HG03045 (cell line): ENCODE measurements around the gene ABCB6.

Experiments
- ATAC-seq: cut with Tn5 transposase; IDR thresholded peaks from one replicate; pipeline ENCODE4 v1.9.1; 2021; ENCODE audit warnings: mild to moderate bottlenecking, moderate library complexity; ENCODE audit not compliant: unreplicated experiment

ABCB6 gene

DNA sequence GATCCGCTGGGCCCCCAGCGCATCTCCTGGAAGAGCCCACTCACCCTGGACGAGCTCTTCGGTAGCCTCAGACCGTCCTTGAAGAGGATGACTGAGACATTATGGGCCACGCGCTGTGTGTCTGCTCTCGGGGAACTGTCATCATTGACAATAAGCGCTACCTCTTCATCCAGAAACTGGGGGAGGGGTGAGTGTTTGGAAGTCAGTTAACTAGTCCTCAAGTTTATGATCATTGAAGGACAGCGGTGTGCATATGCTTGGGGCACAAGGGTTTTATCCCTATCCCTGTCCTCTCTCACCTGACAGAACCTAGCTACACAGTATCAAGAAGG is 27.1 kb upstream of the ABCB6 start:
- ATAC-seq = no peak

DNA sequence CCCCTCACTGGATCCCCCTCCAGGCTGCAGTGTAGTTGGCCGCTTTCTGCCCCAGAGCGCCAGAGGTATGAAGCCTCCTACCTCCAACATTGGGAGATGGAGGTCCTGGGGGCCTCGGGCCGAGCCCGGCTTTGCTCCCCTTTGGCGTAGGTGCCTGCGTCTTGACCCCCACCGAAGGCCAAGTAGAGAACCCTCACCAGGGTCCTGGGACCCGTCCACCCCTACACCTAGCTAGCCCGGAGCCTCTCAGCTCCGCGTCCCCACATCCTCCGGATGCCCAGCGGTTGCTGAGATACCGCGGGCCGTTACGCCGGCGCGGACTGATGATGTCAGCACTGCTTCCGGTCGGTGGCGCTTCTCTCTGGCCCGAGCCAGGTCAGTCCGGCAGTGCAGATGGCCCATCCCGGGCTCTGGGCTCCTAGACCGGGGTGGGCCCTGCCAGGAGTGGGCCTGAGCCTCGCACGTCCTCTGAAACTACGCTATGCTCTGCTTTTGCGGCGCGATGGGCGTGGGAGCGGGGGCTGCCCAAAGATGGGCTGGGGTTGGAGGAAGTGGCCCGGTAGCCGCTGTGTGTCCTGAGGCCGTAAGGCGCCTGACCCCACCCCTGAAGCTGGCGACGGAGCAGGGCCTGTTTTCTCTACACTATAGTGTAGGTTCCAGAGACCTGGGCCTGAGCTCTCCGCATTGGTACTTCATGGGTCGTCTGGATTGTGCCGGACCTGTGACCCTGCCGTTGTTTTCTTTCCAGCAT is 26.6 kb upstream of the ABCB6 start, which contains the start of the genes GLB1L and STK16:
TSS of gene GLB1L (minus strand) at position 297 of the 751 bp plus-strand sequence. CDS start 1,871 bp downstream, outside the sequence.
TSS of gene STK16 (plus strand) at position 332 of the 751 bp plus-strand sequence. CDS start 521 bp downstream, outside the sequence.
- peak; percentile 74 for ATAC-seq

DNA sequence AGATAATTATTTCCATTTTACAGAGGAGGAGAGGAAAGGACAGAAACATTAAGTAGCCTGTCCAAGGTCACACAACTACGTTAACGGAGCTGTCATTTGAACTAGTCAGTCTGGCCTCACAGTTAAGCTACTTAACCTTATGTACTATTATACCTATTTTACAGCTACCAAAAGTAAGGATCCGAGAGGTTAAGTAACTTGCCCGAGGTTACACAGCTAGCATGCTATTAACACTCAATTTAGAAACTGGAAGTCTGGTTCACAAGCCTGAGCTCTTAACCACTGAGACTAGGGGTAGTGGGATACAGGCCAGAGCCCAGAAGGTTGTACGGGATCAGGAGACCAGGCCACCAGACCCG is 26.0 kb upstream of the ABCB6 start:
- ATAC-seq = no peak

DNA sequence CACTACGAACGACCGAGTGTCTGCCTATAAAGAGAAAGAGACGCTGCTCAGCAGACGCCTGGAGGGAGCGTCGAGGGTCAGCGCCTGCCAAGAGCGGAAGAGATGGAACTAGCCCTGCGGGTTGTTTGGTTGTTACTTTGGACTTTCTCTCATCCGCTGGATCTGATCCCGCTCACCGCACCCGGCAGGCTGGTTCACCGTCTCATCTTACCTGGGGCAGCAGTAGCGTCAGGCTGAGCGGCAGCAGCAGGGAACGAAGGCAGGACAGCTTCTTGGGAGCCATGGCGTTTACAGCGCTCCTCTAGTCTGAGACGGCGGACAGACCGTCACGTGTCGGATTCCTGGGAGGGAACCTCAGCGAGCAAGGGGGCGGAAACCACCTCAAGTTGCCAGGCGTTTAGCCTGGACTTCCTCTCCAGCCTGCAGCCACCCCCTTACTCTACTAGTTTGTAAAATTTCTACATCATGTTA is 24.6 kb upstream of the ABCB6 start:
- no peak for ATAC-seq

DNA sequence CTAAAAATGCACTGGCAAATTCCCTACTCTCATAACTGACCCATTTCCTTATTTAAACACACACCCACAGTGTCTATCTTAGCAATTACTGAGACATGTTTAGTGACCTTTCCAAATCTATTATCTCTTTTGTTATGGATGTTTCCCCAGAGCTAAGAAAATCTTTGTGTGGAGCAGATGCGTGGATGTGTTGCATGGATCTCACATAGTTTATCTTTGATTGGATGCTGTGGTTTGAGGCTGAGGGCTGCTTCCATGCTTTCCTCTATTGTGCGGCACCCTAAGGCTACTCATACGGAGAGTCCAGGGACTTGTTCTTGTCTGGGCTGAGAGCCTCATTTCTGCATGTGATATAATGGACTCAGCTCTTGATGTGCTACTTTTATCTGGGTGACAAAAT is 15.6 kb upstream of the ABCB6 start:
- ATAC-seq = no peak

DNA sequence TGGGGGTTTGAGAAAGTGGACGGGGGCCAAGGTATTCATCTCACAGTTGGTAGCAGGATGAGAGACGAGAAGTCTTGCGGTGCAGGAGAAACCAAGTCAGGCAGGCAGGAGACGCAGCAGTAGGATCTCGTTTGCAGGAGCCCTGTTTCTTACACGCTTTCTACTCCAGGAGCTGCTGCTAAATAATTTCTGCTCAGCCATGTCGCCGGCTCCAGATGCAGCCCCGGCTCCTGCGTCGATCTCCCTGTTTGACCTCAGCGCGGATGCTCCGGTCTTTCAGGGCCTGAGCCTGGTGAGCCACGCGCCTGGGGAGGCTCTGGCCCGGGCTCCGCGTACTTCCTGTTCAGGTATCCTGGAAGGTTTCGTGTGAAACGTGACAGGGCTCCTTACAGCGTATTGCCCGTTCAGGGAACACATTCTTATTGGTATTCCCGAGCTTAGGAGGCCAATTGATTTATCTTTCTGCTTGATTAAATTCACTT is 11.3 kb upstream of the ABCB6 start:
- ATAC-seq = no peak

DNA sequence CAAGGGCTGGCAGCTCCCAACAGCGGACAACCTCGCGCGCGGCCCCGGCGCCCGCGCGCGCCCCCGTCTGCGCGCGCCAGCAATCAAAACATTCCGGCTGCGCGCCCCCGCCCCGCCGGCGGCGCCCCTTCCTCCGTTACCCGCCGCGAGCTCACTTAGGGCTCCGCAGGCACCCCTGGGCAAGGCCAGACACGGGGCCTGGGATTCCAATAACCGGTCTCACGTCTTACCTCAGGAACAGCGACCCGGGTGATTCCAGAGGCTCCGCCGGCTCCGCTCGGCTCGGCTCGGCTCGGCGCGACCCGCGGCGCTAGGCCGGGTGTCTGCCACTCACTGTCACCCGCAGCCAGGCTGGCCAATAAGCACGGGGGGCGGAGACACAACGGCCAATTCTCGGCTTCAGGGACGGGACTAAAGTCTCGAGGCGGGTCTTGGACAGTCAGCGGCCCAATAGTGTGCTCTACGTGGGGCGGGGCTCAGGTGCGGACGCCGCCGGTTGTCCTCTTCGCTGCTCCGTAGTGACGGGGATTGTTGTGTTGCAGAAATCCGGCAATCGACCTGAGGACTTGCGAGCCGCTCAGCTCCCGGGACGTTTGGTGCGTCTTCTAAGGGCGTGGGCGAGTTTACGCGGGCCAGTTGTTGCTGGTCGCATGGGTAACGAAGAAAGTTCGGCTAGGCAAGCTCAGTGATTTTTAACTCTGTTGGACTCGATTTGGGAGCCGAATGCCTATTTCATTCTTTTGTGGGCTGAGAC is 10.7 kb upstream of the ABCB6 start, which contains the start of the genes ANKZF1 and ATG9A:
TSS of gene ANKZF1 (plus strand) at position 502 of the 754 bp plus-strand sequence. CDS start 452 bp downstream, outside the sequence.
TSS of gene ATG9A (minus strand) at position 332 of the 754 bp plus-strand sequence. CDS start 1,612 bp downstream, outside the sequence.
- peak; percentile 96 for ATAC-seq

DNA sequence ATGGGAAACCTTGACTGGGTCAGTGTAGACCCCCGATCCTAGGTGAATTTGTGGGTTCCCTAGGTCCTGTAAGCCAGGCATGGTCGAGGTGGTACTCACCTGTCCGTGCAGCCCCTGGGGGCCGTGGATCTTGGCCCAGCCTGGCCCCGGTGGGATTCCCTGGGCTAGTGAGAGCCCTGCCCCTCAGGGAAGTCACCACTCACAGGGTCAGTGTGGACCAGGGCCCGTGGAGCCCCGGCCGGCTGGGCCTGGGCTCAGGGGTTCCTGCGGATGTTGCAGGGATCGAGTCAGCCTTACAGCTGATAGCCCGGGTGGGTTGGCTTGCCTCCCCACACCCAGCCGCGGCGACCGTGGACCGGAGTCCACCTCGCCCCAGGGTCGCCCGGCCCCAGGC is 10.2 kb upstream of the ABCB6 start:
- no peak for ATAC-seq

DNA sequence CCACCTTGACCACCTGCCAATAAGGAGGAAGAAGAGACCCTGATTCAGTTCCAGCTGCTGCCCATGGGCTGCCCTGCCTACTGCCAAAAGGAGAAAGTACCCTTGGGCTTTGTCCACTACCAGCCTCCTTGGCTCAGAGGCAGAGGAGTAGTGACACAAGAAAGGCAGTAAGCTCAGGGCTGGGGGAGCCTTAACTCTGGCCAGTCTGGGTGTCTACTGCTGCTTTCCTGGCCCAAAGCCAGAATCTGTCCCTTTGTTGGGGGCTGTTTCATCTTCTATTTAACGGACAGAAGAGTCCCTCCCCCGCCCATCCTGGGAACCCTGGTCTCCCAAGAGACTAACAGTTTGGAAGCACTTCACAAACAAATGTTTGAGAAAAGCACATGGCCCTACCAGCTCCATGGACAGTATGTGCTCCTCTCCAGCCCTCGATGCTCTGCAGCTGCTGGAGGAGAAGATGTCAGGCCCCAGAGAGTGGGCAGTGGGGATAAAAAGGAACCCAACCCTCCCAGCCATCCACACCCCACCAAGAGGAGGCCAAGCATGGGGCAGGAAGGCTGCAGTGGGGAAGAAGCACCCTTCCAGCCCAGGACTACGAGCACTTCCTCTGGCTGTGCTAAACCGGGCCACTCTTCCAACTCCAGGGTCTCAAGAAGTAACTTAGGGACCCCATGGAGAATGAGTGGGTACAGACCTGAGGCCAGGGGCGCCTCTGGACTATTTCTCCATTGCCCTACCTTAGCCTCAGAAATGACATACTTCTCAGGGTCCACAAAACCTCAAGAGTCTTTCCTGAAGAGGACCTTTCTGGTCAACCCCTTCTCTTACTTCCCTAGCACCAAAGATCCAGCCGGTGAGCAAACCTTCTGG is 9.5 kb upstream of the ABCB6 start:
- no peak for ATAC-seq

DNA sequence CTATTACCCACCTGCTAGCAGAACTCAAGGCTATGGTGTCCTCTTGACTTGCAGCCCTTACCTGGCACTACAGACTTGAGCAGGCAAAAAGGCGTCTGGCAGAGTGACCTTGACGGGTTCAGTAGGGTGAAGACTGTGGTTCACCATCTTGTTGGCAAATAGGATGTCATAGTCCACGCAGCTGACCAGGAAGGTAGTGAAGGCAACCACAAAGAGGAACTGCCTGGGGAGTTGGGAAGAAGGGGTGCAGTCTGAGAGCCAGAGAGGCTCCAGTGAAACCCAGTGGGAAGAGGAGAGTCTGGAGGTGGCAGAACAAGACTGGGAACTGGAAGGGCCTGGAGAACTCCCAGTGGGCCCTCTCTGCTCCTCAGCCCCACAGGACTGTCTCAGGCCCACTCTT is 6.6 kb upstream of the ABCB6 start:
- no peak for ATAC-seq

DNA sequence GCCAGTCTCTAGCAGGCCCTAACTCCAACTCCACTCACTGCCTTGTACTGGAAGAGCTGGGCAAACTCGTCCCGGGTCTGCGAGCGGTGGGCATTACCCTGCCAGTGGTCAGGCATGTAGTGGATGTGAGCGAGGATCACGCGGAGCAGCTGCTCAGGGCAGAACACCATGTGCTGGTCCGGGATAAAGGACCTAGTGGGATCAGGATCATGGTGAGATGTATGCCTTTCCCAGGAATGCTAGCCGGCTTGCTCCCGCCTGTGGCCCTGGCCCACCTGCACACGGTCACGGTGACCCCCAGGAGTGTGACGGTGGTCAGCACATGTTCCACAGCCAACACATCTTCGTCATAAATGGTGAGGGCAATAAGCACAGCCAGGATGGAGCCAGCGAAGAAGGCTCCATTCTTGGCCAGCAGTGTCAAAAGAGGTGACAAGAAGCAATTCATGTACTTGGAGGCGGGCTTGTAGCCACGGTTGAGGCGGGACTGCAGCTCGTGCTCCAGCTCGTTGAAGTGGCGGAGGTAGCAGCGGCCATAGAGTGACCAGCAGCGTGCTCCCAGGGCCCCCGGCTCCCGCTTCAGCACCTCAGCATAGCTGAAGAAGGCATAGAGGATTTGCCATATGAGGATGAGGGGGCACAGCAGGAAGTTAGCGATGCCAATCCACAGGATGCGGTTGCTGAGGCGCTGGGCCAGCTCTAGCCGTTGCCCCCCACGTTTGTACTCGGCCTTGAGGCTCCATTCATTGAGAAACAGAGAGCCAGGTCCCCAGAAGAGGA is 5.3 kb upstream of the ABCB6 start:
- no peak for ATAC-seq

DNA sequence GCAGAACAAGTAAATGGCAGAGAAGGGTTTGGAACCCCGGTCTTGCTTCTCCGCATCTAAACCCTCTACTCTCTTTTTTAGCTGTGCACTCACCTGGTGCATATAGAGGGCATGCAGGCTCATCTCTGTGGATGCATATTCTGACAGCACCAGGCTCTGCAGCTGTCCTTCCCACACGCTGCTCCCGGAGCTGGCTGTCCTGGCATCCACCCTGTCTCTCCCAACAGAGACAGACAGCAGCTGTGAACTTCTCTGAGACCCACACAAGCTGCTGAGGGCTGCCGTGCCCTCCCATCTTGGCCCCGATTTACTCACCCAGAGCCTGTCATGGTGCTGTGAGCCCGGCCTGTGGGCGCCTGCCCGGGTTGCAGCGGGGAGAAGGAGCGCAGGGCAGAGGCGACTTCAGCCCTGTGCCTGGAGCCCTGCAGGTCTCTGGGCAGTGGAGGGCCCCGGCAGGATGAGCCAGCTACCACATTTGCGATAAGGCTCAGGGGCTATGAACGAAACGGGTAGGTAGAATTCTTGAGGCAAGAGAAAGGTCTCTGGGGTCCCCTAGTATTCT is 3.3 kb upstream of the ABCB6 start:
- ATAC-seq = no peak

DNA sequence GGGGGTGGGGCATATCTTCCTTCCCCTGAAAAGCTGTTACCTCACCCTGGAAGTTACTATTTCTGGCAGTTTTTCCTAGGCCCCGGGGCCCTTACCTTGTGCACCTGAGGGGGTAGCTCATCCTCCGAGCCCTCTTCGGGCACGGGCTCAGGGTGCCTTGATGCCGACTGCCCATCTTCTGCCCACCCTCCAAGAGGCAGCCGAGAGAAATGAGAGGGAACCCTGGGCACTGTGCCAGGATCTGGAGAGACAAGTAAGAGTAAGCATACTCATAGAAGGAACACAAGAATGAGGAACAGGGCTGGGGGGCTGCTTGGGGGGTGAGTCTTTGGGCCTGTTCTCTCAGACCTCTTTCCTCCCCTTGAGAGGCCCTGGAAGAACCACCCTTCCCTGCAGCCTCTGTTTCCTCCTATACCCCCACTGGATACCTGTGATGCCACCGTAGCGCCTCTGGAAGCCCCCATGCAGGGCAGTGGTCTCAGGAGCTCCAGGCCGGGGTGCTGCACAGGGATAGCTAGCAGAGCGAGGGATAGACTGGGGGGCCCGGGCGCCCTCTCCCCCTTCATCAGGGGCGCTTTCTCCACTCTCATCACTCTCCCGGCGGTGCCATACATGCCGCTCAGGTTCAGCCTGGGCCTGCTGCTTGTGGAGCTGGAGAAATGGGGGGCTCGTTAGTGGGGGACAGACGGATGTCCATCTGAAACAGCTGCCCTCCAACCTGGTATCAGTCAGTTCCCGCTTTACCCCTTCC is 2.1 kb upstream of the ABCB6 start:
- ATAC-seq = no peak

DNA sequence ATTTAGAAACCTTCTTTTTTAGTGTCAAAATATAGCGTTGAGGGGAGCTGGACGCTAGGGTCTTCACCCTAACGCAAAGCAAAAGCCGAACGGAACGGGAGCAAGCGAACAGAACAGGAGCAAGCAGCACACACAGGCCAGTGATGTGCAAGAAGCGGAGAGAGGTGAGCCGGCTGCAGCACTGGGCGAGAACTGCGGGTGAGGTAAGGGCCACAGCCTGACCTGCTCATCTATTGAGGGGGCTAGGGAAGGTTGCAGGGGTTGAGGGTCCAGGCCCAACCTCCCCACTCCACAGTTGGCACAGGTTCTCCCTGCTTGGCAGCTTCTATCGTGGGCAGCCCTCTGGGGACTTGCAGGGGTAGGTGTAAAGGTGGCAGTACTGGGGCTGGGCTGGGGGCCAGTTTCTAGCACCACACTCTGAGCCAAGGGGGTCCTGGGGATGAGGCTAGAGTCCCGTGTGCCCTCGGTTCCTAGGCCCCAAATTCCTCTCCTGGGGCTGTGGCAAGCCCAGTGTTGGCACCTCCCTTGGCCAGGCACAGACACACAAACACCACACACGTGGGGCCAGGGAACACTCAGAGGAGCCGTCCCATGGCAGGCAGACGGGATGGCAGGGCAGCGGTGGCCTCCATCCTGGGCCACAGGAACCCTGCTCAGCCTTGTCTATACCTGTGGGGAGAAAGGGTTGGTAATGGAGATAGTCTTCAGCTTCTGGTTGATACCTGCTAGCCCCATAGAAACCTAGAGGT is 1.2 kb upstream of the ABCB6 start:
- no peak for ATAC-seq

DNA sequence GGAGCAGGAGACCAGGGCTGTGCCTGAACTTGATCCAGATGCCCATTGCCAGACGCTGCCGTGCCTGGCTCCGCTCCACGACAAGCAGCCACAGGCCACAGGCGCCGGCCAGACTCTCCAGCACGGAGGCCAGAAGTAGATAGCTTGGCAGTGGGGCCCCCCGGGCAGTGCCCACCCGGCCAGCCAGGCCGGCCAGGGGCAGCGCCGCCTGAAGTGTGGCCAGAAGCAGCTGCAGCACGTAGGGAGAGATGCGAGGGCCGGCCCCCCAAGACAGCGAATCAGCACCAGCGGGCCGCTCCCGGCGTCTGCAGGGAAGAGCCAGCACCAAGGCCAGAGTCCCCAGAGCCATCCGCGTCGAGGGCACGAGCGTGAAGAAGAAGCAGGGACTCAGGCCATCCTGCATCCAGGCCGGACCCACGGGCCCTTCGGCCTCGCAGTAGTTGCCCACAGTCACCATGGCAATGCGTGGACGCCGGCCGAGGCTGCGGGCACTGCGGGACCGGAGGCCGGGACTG is 484 bp downstream of the ABCB6 start:
- ATAC-seq = peak; percentile 18

DNA sequence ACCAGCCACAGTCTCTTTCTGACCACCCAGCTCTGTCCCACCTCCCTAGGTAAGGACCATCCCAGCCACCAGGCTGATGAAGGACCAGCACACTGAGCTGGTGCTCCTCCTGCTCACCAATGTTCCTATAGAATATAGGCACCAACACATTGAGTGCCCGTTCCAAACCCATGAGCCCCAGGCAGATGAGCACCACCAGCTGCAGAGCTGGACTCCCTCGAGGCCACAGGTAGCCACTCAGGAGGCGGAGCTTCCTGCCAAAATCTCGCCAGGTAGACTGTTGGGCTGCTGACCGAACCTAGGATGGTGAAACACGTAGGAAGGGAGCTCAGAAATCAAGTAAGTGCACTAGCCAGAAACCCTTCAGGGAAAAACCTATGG is 2.2 kb downstream of the ABCB6 start:
- no peak for ATAC-seq

DNA sequence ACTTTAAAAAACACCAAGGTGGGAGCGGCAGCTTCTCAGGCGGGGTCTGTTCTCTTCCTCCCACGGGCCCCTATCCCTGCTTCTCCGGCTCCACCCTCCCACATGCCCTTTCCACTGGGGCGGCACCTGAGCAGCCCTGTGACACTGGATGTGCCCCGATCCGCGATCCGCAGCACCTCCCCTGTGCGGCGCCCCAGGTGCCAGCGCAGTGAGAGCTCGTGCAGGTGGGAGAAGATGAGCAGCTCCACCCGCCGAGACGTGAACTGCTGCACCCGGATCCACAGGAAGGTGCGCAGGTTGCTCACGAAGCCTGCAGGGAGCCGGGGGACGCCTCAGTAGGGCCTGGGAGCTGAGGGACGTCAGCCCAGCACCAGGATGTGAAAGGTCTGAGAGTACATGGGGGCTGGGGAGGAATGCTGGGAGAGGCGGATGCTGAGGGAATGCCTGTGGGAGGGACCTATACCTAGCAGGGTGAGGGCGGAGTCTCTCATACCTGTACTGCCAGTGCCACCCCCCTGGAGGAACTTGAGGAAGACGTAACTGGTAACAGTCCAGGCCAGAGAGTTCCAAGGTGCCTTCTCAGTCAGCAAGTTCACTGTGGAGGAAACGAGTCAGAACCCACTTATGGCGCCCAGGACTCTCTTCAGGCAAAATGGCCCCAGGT is 2.8 kb downstream of the ABCB6 start:
- no peak for ATAC-seq

DNA sequence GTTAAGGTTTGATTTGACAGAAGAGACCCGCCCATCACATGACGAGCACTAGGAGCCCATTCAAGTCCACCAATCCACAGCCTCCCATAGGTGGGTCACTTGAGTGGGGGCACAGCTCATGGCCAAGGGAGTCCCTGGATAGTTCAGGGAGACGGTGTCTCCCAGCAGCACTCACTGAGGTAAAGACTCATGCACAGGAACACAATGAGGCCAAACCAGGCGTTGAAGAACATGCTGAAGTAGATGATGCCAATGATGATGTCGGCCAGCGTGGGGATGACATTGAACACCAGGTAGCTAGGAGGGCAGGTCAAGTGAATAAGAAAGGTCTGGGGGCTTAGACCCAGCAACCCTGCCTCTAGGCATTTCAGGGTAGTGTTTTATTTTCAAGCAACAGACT is 4.0 kb downstream of the ABCB6 start:
- ATAC-seq = no peak
